Measurements from ENCODE around the gene ZNF12. TPM values are rescaled to one million over a fixed set of nuclear protein-coding genes. Genes with fewer than 3 reads are reported as not detected.
"Not testable (repeated sequence)": the region's sequence is repeated elsewhere in the genome, so short reads cannot be mapped to it uniquely, and the experiment has no call there.

Gene ZNF12
- total and polyA plus RNA-seq, 2 donors (not counting 1 experiment from before 2014, with no cell fraction given): 6.3 to 41.3 TPM

DNA sequence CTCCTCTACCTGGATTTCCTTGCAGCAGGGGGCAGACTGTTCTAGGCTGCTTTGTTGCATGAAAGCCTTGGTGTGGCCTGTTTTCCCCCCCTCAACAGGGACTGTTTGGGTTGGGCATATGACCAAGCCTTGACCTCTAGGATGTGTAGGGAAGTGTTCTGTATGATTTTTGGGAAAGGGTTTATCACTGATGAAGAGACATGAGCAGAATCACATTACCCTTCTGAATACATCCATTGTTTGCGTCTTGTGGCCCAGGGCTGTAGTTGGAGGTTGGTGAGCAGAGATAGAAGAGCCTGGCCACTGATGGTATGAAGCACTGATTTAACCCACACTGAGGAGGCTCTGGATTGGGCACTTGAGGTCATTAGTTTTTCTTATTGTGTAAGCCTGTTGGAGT is 26.6 kb downstream of the ZNF12 start:
- no peaks in the 10 kb centered on the region for H3K27me3 Mint-ChIP-seq
- Histone ChIP-seq H3K9me3 (ENCODE audit: control extremely low read depth in 1 of 3, control insufficient read depth in 2 of 3, insufficient read depth in 1 of 3, low read length in 2 of 3) (peaks cover 5 to 84% (median 78%) of the 10 kb centered on the region in 3 donors), H2AFZ (ENCODE audit: insufficient read depth, low read depth, low read length, poor library complexity, severe bottlenecking) (no peak overlapping the region), H3K4me3 (ENCODE audit: control extremely low read depth in 1 of 5, extremely low read depth in 1 of 5, insufficient read depth in 1 of 5, low read depth in 2 of 5, low read length in 4 of 5) (no peak overlapping the region), H3K36me3 (replicated peaks in 1 of 2; ENCODE audit: control extremely low read depth in 1 of 2, control insufficient read depth in 1 of 2, extremely low read depth in 1 of 2, insufficient read depth in 2 of 2, low read length in 1 of 2) (no peaks in the 10 kb centered on the region), H3K79me2 (ENCODE audit: control insufficient read depth, insufficient read depth, low read length) (no peaks in the 10 kb centered on the region), H4K20me1 (ENCODE audit: control insufficient read depth, insufficient read depth, low read length, poor library complexity, severe bottlenecking) (no peaks in the 10 kb centered on the region), H3K9ac (ENCODE audit: low read length) (no peak overlapping the region), H3K27me3 (replicated peaks in 1 of 4; ENCODE audit: control extremely low read depth in 1 of 4, control insufficient read depth in 3 of 4, insufficient read depth in 4 of 4, low read length in 3 of 4) (no peaks in the 10 kb centered on the region), H3K4me1 (ENCODE audit: control insufficient read depth in 2 of 2, insufficient read depth in 2 of 2, low read length in 2 of 2) (no peaks in the 10 kb centered on the region), H3K27ac (ENCODE audit: low read length in 2 of 2) (no peak overlapping the region), H3K4me2 (replicated peaks; ENCODE audit: low read depth, low read length, poor library complexity, severe bottlenecking) (no peak overlapping the region)
- TF ChIP-seq, protein P1, sequence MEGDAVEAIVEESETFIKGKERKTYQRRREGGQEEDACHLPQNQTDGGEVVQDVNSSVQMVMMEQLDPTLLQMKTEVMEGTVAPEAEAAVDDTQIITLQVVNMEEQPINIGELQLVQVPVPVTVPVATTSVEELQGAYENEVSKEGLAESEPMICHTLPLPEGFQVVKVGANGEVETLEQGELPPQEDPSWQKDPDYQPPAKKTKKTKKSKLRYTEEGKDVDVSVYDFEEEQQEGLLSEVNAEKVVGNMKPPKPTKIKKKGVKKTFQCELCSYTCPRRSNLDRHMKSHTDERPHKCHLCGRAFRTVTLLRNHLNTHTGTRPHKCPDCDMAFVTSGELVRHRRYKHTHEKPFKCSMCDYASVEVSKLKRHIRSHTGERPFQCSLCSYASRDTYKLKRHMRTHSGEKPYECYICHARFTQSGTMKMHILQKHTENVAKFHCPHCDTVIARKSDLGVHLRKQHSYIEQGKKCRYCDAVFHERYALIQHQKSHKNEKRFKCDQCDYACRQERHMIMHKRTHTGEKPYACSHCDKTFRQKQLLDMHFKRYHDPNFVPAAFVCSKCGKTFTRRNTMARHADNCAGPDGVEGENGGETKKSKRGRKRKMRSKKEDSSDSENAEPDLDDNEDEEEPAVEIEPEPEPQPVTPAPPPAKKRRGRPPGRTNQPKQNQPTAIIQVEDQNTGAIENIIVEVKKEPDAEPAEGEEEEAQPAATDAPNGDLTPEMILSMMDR (IDR thresholded peaks at IDR 0.05): no peak
- no peak for TF ChIP-seq EZH2 (IDR thresholded peaks at IDR 0.05; ENCODE audit: borderline replicate concordance, insufficient read depth, low read depth, low read length, poor library complexity, severe bottlenecking)
- no CpG with 5 or more reads among the region's 1 CpG for WGBS (ENCODE audit: insufficient coverage)
- DNase-seq (no peak), ATAC-seq (ENCODE audit: low read depth) (no peak)
- ChIA-PET CTCF (no interaction called here), POLR2A (no interaction called here)
- peaks cover 38% of the 10 kb centered on the region for H3K9me3 Mint-ChIP-seq (ENCODE audit: insufficient read depth)
- H3K4me3 Mint-ChIP-seq: no peak overlapping the region
- H3K27ac Mint-ChIP-seq: no peak overlapping the region
- H3K4me1 Mint-ChIP-seq: no peaks in the 10 kb centered on the region
- intact Hi-C loops (cut with micrococcal nuclease): no loop called here

DNA sequence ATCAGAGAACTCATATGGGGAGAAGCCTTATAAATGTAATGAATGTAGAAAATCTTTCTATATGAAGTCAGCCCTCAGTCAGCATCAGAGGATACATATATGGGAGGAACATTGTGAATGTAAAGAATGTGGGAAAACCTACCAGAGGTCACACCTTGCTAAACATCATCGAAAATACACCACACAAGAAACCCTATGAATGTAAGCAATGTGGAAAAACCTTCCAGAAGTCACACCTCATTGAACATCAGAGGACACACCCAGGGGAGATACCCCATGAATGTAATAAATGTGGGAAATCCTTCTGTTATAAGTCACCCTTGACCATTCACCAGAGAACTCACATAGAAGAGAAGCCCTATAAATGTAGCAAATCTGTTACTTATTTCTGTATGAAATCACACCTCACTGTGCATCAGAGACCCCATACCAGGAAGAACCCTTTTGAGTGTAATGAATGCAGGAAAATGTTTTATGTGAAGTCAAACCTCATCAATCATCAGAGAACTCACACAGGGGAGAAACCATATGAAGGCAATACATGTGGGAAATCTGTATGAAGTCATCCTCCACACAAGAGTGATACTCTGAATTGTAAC is 30.8 kb downstream of the ZNF12 start:
- Histone ChIP-seq H3K9me3 (ENCODE audit: control extremely low read depth in 1 of 3, control insufficient read depth in 2 of 3, insufficient read depth in 1 of 3, low read length in 2 of 3) (peaks cover 8 to 74% (median 69%) of the 10 kb centered on the region in 3 donors), H3K4me1 (ENCODE audit: control insufficient read depth in 2 of 2, insufficient read depth in 2 of 2, low read length in 2 of 2) (no peaks in the 10 kb centered on the region), H3K36me3 (replicated peaks in 1 of 2; ENCODE audit: control extremely low read depth in 1 of 2, control insufficient read depth in 1 of 2, extremely low read depth in 1 of 2, insufficient read depth in 2 of 2, low read length in 1 of 2) (no peaks in the 10 kb centered on the region), H2AFZ (ENCODE audit: insufficient read depth, low read depth, low read length, poor library complexity, severe bottlenecking) (no peak overlapping the region), H3K9ac (ENCODE audit: low read length) (no peak overlapping the region), H3K27ac (ENCODE audit: low read length in 2 of 2) (no peak overlapping the region), H3K79me2 (ENCODE audit: control insufficient read depth, insufficient read depth, low read length) (no peaks in the 10 kb centered on the region), H3K4me3 (ENCODE audit: control extremely low read depth in 1 of 5, extremely low read depth in 1 of 5, insufficient read depth in 1 of 5, low read depth in 2 of 5, low read length in 4 of 5) (no peak overlapping the region), H3K4me2 (replicated peaks; ENCODE audit: low read depth, low read length, poor library complexity, severe bottlenecking) (no peak overlapping the region), H4K20me1 (ENCODE audit: control insufficient read depth, insufficient read depth, low read length, poor library complexity, severe bottlenecking) (no peaks in the 10 kb centered on the region), H3K27me3 (replicated peaks in 1 of 4; ENCODE audit: control extremely low read depth in 1 of 4, control insufficient read depth in 3 of 4, insufficient read depth in 4 of 4, low read length in 3 of 4) (no peaks in the 10 kb centered on the region)
- H3K27ac Mint-ChIP-seq: no peak overlapping the region
- H3K4me3 Mint-ChIP-seq: no peak overlapping the region
- no peaks in the 10 kb centered on the region for H3K27me3 Mint-ChIP-seq
- POLR2A ChIA-PET: no interaction called here
- DNase-seq (no peak), ATAC-seq (ENCODE audit: low read depth) (no peak)
- no CpG with 5 or more reads among the region's 1 CpG for WGBS (ENCODE audit: insufficient coverage)
- no peaks in the 10 kb centered on the region for H3K4me1 Mint-ChIP-seq
- intact Hi-C loops (cut with micrococcal nuclease): no loop called here
- H3K9me3 Mint-ChIP-seq (ENCODE audit: insufficient read depth): peaks cover 40% of the 10 kb centered on the region
- no peak for TF ChIP-seq EZH2 (IDR thresholded peaks at IDR 0.05; ENCODE audit: borderline replicate concordance, insufficient read depth, low read depth, low read length, poor library complexity, severe bottlenecking)
- TF ChIP-seq, protein P1 (IDR thresholded peaks at IDR 0.05): no peak
- CTCF ChIA-PET: interaction anchor here (0.7 kb wide), 1 partner anchor 75 kb away, joined by 4 read pairs; no protein-coding TSS in a partner anchor

DNA sequence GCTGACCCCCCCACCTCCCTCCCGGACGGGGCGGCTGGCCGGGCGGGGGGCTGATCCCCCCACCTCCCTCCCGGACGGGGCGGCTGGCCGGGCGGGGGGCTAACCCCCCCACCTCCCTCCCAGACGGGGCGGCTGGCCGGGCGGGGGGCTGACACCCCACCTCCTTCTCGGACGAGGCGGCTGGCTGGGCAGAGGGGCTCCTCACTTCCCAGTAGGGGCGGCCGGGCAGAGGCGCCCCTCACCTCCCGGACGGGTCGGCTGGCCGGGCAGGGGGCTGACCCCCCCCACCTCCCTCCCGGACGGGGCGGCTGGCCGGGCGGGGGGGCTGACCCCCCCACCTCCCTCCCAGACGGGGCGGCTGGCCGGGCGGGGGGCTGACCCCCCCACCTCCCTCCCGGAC is 35.9 kb downstream of the ZNF12 start:
- H3K4me3 Mint-ChIP-seq; H3K4me1 Mint-ChIP-seq; H4K20me1 ChIP-seq (ENCODE audit: control insufficient read depth, insufficient read depth, low read length, poor library complexity, severe bottlenecking); H3K4me1 ChIP-seq (ENCODE audit: control insufficient read depth in 2 of 2, insufficient read depth in 2 of 2, low read length in 2 of 2); DNase-seq; CTCF ChIA-PET; H3K27me3 ChIP-seq (replicated peaks in 1 of 4; ENCODE audit: control extremely low read depth in 1 of 4, control insufficient read depth in 3 of 4, insufficient read depth in 4 of 4, low read length in 3 of 4); H3K27ac ChIP-seq (ENCODE audit: low read length in 2 of 2); ATAC-seq (ENCODE audit: low read depth); H3K9ac ChIP-seq (ENCODE audit: low read length); intact Hi-C loops (cut with micrococcal nuclease); H3K27ac Mint-ChIP-seq; H3K27me3 Mint-ChIP-seq; H3K36me3 ChIP-seq (replicated peaks in 1 of 2; ENCODE audit: control extremely low read depth in 1 of 2, control insufficient read depth in 1 of 2, extremely low read depth in 1 of 2, insufficient read depth in 2 of 2, low read length in 1 of 2); POLR2A ChIA-PET; H3K4me3 ChIP-seq (ENCODE audit: control extremely low read depth in 1 of 5, extremely low read depth in 1 of 5, insufficient read depth in 1 of 5, low read depth in 2 of 5, low read length in 4 of 5); H3K79me2 ChIP-seq (ENCODE audit: control insufficient read depth, insufficient read depth, low read length); H3K4me2 ChIP-seq (replicated peaks; ENCODE audit: low read depth, low read length, poor library complexity, severe bottlenecking); H2AFZ ChIP-seq (ENCODE audit: insufficient read depth, low read depth, low read length, poor library complexity, severe bottlenecking): not testable (repeated sequence)
- WGBS (ENCODE audit: insufficient coverage): no CpG with 5 or more reads among the region's 34 CpGs
- H3K9me3 Mint-ChIP-seq (ENCODE audit: insufficient read depth): peaks cover 28% of the 10 kb centered on the region
- peaks cover 5 to 49% (median 40%) of the 10 kb centered on the region in 3 donors for H3K9me3 ChIP-seq (ENCODE audit: control extremely low read depth in 1 of 3, control insufficient read depth in 2 of 3, insufficient read depth in 1 of 3, low read length in 2 of 3)

All from B cell (primary cell).